Upper lobe of left lung (tissue), 6 donors: Measurements from ENCODE around the gene SOX30. TPM values are rescaled to one million over a fixed set of nuclear protein-coding genes. Genes with fewer than 3 reads are reported as not detected.

Experiments used
- ATAC-seq, 2 donors: fragments of 200-7000 bp; cut with Tn5 transposase; one replicate each; pipeline ENCODE4 v1.9.1; 2022; ENCODE audit warnings: mild to moderate bottlenecking in 2 of 2, moderate library complexity in 2 of 2; ENCODE audit not compliant: low FRiP score in 2 of 2
- DNase-seq, 2 donors: peaks; one replicate each; pipeline ENCODE4 v3.0.0-alpha.2; 2019 to 2020
- H3K27ac ChIP-seq, 4 donors: fragments of 200-600 bp; sonication (generic); one replicate each; pipeline ENCODE4 v1.5.1; 2016 to 2019
- H3K27me3 ChIP-seq, 4 donors: fragments of 200-600 bp; sonication (generic); one replicate each; pipeline ENCODE4 v1.5.1; 2017 to 2019
- H3K36me3 ChIP-seq, 4 donors: fragments of 200-600 bp; sonication (generic); one replicate each; pipeline ENCODE4 v1.5.1; 2016 to 2019
- H3K4me1 ChIP-seq, 4 donors: fragments of 200-600 bp; sonication (generic); one replicate each; pipeline ENCODE4 v1.5.1; 2018 to 2019
- H3K4me3 ChIP-seq, 4 donors: fragments of 200-600 bp; sonication (generic); one replicate each; pipeline ENCODE4 v1.5.1; 2017 to 2019; ENCODE audit warnings: mild to moderate bottlenecking in 2 of 4, moderate library complexity in 1 of 4
- H3K9me3 ChIP-seq, 4 donors: fragments of 200-600 bp; sonication (generic); one replicate each; pipeline ENCODE4 v1.5.1; 2018 to 2019
- CTCF ChIP-seq, 6 experiments: fragments of 450-650 bp in 4 of 6; fragments of 200-600 bp in 2 of 6; sonication (generic) in 2 of 6; IDR thresholded peaks; one replicate each; pipeline ENCODE4 v1.5.1; 2016 to 2019; ENCODE audit warnings: antibody characterized with exemption in 6 of 6
- EP300 ChIP-seq, 4 donors: sonication (generic); formaldehyde crosslinking; IDR thresholded peaks; one replicate each; pipeline ENCODE4 v1.5.1; 2017; ENCODE audit warnings: antibody characterized with exemption in 4 of 4, control low read depth in 2 of 4
- POLR2A ChIP-seq, 4 donors: fragments of 450-650 bp; IDR thresholded peaks; one replicate each; pipeline ENCODE4 v1.5.1; 2016 to 2017; ENCODE audit warnings: antibody characterized with exemption in 4 of 4, mild to moderate bottlenecking in 2 of 4
- POLR2AphosphoS5 ChIP-seq, 2 donors: sonication (generic); formaldehyde crosslinking; IDR thresholded peaks; one replicate each; pipeline ENCODE4 v1.5.1; 2017; ENCODE audit warnings: antibody characterized with exemption in 2 of 2
- WGBS, 2 donors: methylation state at CpG; one replicate each; pipeline ENCODE4 v1.1.5; 2017 to 2018; 5-methylcytosine and 5-hydroxymethylcytosine counted together
- total RNA-seq, 6 donors: library from RNA; depleted of rRNA in 4 of 6; stranded (reverse); fragments of >200 nt in 4 of 6; gene quantifications; one replicate each; pipeline versions ENCODE4 v1.1.0 to v1.2.1, GENCODE V29; 2016 to 2021
- donor health status: DM: no; HTN: no; CAD: no; lungs with moderate emphysema.
- donor health status: DM: no; HTN: yes; CAD: no; lungs with severe emphysema.

SOX30 gene
- total RNA-seq, 6 donors from 2014 or later: 0.17 TPM; not detected in 5

DNA sequence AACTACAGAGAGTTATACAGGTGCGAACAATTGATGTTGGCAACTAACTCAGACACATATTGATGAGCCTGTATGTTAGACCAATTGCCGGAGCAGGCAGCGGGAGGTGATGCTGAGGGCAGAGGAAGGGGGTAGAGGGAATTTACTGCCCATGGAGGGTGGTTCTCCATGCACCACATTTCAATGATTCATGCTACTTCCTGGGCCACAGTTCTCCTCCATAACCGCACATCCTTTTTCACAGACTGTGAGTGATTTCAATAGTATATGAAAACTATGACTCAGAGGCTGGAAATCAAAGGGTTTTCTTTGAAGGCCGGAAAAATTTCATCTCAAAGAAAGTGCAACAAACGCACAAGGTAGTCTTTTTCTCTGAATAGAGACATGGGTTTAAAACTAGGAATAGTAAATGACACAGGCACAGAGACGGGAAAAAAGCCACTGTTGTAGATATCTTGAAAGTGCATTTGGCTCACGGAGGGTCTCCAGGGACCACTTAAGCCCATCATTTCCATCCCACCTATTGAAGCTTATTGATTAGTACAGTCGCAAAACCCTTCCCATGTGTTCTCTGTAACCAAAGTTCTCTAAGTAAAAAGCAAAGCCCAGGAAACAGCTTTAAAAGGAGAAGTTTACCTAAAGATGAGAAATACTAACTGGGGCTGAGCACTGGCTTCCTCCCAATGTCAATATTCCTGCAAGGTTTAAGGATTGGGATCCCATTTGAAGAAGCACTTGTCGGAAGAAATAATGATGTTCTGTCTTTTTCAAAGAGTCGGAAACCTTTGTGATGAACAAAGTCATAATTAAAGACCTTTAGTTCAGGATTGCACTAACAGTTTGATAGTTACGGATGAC is 48.7 kb downstream of the SOX30 start:
- Histone ChIP-seq H3K36me3 (no peaks in the 10 kb centered on the region), H3K4me1 (peaks cover 0 to 4% (median 0%) of the 10 kb centered on the region in 4 donors), H3K9me3 (no peaks in the 10 kb centered on the region), H3K27ac (peak overlapping the region in 1 of 4 donors; percentile 9), H3K4me3 (no peak overlapping the region), H3K27me3 (no peaks in the 10 kb centered on the region)
- DNase-seq (no peak), ATAC-seq (peak in 1 of 2 donors; percentile 78)
- 77 to 79% methylated on average over 12 of the region's 12 CpGs for WGBS, 2 donors
- TF ChIP-seq POLR2A (IDR thresholded peaks at IDR 0.05) (no peak), EP300 (IDR thresholded peaks at IDR 0.05) (no peak), CTCF (IDR thresholded peaks at IDR 0.05) (no peak), POLR2AphosphoS5 (IDR thresholded peaks at IDR 0.05) (no peak)

- Histone ChIP-seq H3K4me1 (peaks cover 0 to 4% (median 0%) of the 10 kb centered on the region in 4 donors), H3K9me3 (no peaks in the 10 kb centered on the region), H3K4me3 (no peak overlapping the region), H3K27me3 (no peaks in the 10 kb centered on the region), H3K27ac (peak overlapping the region in 1 of 4 donors; percentile 9), H3K36me3 (no peaks in the 10 kb centered on the region)
- WGBS, 2 donors: 60 to 88% methylated on average over 4 of the region's 4 CpGs
- no peak for DNase-seq
- TF ChIP-seq CTCF (IDR thresholded peaks at IDR 0.05) (no peak), EP300 (IDR thresholded peaks at IDR 0.05) (no peak), POLR2AphosphoS5 (IDR thresholded peaks at IDR 0.05) (no peak)
- no peak for ATAC-seq
Measured at GRCh38 chr5:157602505-157602904, 49.7 kb downstream of the SOX30 start.

GRCh38 chr5:157600252-157600651 is 52.0 kb downstream of the SOX30 start:
- WGBS, 2 donors: 67 to 83% methylated on average over 1 of the region's 1 CpG
- Histone ChIP-seq H3K4me1 (peaks cover 0 to 9% (median under 1%) of the 10 kb centered on the region in 4 donors), H3K27me3 (no peaks in the 10 kb centered on the region), H3K36me3 (no peaks in the 10 kb centered on the region), H3K27ac (no peak overlapping the region), H3K9me3 (no peaks in the 10 kb centered on the region), H3K4me3 (no peak overlapping the region)
- TF ChIP-seq POLR2A (IDR thresholded peaks at IDR 0.05): no peak
- no peak for TF ChIP-seq POLR2AphosphoS5 (IDR thresholded peaks at IDR 0.05)
- TF ChIP-seq EP300 (IDR thresholded peaks at IDR 0.05): no peak
- no peak for TF ChIP-seq CTCF (IDR thresholded peaks at IDR 0.05)
- no peak for DNase-seq
- ATAC-seq: no peak

- Histone ChIP-seq H3K36me3 (no peaks in the 10 kb centered on the region), H3K4me3 (no peak overlapping the region), H3K27ac (no peak overlapping the region), H3K27me3 (no peaks in the 10 kb centered on the region), H3K9me3 (no peaks in the 10 kb centered on the region), H3K4me1 (peaks cover 2 to 14% (median 5%) of the 10 kb centered on the region in 4 donors)
- 87 to 91% methylated on average over 3 of the region's 3 CpGs for WGBS, 2 donors
- TF ChIP-seq CTCF (IDR thresholded peaks at IDR 0.05): no peak
- TF ChIP-seq EP300 (IDR thresholded peaks at IDR 0.05): no peak
- no peak for TF ChIP-seq POLR2A (IDR thresholded peaks at IDR 0.05)
- TF ChIP-seq POLR2AphosphoS5 (IDR thresholded peaks at IDR 0.05): no peak
- no peak for ATAC-seq
- DNase-seq: no peak
Measured at GRCh38 chr5:157599565-157599964, 52.7 kb downstream of the SOX30 start.
